Fibroblast of mammary gland (primary cell): ENCODE data around the gene RABGEF1.
A peak's percentile ranks its signal among the peaks of the same experiment; 100 is the strongest.
"Not testable (repeated sequence)": the region's sequence is repeated elsewhere in the genome, so short reads cannot be mapped to it uniquely, and the experiment has no call there.

Source experiments
- DNase-seq: peaks from one replicate; pipeline ENCODE4 v3.0.0-alpha.2; 2010; ENCODE audit warnings: low read depth
- H3K4me3 ChIP-seq: 2 replicates; pipeline ENCODE4 v1.5.1; 2011; ENCODE audit warnings: low read depth, mild to moderate bottlenecking, low read length, moderate library complexity; ENCODE audit not compliant: control insufficient read depth
- TF ChIP-seq, protein P1 (sequence below): conservative IDR thresholded peaks from 2 replicates; pipeline ENCODE4 v1.5.1; 2011; ENCODE audit warnings: low read depth, low read length, inconsistent platforms; ENCODE audit not compliant: control insufficient read depth, insufficient read depth

The RABGEF1 gene

DNA sequence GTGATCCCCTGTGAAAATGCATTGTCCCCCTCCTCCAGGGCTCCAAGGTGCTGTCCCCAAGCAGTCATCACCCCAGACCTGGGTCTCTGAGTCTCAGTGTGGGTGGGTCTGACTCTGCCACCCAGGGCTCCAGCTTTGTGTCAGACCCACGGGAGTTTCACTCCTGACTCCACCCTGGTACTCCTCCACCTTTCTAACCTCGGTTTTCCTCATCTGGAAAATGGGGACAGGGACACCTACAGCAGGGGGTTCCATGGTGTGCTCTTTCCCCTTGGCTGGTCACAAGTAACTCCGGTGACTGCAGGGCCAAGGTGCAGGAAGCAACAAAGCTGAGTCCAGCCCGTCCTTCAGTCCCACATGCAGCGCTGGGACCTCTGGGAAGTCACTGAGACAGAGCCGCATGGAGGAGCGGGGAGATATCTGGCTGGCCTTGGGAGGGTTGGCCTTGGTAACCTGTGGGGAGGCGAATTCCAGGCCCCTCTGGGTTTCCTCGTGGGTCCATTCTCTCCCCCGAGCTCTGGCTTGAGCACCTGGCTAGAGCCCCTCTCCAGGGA lies 41.8 kb upstream of the RABGEF1 start:
- DNase-seq, result no peak
- TF ChIP-seq, protein P1, sequence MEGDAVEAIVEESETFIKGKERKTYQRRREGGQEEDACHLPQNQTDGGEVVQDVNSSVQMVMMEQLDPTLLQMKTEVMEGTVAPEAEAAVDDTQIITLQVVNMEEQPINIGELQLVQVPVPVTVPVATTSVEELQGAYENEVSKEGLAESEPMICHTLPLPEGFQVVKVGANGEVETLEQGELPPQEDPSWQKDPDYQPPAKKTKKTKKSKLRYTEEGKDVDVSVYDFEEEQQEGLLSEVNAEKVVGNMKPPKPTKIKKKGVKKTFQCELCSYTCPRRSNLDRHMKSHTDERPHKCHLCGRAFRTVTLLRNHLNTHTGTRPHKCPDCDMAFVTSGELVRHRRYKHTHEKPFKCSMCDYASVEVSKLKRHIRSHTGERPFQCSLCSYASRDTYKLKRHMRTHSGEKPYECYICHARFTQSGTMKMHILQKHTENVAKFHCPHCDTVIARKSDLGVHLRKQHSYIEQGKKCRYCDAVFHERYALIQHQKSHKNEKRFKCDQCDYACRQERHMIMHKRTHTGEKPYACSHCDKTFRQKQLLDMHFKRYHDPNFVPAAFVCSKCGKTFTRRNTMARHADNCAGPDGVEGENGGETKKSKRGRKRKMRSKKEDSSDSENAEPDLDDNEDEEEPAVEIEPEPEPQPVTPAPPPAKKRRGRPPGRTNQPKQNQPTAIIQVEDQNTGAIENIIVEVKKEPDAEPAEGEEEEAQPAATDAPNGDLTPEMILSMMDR, result no peak
- no peak overlapping the region for H3K4me3 ChIP-seq

DNA sequence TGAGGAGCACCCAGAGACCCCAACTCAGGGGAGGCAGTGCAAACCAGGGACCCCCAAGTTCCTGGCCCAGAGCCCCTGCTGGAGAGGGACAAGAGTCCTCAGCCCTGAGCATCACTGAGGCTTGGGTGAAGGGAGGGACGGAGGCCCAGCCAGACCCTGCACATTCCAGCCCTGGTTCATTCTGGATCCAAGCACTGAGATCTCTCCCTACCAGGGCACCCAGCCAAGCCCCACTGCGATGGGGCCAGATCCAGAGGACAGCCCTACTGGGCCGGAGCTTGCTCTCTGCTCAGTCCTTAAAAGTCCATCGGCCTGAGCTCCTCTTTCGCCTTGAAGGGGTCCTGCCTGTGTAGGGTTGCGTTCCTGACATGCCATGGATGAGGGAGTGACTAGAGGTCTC lies 40.5 kb upstream of the RABGEF1 start:
- TF ChIP-seq, protein P1, result no peak
- no peak overlapping the region for H3K4me3 ChIP-seq
- DNase-seq, result peak; percentile 8

DNA sequence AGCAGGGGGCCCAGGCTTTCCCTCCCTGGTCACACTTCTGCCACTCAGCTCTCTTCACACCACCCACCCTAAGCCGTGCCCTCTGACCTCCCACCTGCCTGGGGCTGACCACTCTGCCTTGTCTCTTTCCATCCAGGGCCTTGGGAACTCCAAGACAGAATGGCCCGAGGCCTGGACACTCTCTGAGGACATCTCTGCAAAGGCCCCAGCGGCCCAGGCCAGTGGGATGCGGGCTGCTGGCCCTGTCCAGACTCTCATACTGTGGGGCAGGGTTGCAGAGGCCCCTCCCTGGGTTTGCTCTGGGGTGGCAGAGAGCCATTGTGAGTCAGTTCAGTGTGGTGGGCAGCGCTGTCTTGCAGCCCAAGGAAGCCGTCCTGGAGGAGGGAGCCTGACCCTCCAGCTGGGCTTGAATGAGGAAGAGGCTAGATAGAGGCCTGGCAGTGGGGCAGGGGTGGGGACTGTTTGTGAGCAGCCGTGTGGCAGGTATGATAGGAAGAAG lies 39.9 kb upstream of the RABGEF1 start:
- TF ChIP-seq, protein P1, result no peak
- no peak overlapping the region for H3K4me3 ChIP-seq
- DNase-seq, result no peak

DNA sequence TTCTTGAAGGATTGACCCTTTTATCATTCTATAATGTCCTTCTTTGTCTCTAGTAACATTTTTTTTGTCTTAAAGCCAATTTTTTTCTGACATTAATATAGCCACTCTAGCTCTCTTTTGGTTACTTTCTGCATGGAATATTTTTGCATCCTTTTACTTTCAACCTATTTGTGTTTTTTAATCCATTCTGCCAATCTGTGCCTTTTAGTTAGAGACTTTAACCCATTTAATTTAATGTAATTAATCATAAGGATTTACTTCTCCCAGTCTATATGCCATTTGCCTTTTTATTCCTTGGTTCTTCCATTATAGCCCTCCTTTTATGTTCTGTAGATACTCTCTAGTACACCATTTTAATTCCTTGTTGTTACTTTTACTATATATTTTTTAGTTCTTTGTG lies 32.7 kb upstream of the RABGEF1 start:
- DNase-seq, result no peak
- H3K4me3 ChIP-seq, result no peak overlapping the region
- TF ChIP-seq, protein P1, result no peak

DNA sequence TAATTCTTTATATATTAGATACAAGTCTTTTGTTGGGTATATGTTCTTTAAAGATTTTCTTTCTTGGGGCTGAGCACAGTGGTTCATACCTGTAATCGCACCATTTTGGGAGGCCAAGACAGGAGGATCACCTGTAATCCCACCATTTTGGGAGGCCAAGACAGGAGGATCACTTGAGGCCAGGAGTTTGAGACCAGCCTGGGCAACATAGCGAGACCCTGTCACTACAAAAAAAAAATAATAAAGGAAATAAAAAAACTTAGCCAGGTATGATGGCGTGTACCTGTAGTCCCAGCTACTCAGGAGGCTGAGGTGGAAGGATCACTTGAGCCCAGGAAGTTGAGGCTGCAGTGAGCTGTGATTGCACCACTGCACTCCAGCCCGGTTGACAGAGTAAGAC lies 29.8 kb upstream of the RABGEF1 start:
- H3K4me3 ChIP-seq, DNase-seq: not testable (repeated sequence)

DNA sequence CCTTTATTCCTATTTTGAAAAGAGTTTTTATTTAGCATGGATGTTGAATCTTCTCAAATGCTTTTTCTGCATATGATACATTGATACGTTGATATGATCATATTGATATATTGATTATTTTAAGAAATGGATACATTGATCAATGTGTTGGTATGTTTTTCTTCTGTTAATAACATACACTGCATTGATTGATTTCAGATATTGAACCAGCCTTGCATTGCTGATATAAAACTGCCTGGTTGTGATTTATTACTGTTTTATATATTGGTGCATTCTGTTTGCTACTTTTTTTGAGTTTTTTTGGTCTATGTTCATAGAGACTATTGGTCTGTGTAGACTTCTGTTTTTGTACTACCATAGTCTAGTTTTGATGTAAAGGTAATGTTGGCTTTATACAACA lies 26.8 kb upstream of the RABGEF1 start:
- DNase-seq, result no peak
- TF ChIP-seq, protein P1, result no peak
- no peak overlapping the region for H3K4me3 ChIP-seq

DNA sequence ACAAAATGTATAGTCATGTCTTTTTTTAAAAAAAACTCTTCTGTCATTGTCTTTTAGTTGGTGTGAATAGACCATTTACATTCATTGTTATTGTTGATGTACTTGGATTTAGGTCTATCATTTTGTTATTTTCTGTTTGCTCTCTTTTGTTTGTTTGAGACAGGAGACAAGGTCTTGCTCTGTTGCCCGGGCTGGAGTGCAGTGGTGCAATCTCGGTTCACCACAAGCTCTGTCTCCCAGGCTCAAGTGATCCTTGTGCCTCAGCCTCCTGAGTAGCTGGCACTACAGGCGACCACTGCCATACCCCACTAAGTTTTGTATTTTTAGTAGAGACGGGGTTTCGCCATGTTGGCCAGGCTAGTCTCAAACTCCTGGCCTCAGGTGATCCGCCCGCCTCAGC lies 23.9 kb upstream of the RABGEF1 start:
- DNase-seq, H3K4me3 ChIP-seq: not testable (repeated sequence)

DNA sequence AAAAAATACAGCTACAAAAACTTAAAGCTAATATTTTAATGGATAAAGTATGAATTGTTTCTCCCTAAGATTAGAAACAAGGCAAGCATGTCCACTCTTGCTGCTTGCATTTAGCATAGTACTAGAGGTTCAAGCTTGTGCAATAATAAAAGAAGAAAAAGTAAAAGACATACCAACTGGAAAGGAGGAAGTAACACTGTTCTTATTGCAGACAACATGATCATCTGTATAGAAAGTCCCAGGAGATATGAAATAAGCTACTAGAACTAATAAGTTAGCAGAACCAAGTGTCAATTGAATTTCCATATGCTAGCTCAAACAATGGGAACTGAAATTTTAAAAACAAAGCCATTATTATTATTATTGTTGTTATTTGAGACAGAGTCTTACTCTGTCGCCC lies 20.0 kb upstream of the RABGEF1 start:
- TF ChIP-seq, protein P1, result no peak
- no peak overlapping the region for H3K4me3 ChIP-seq
- no peak for DNase-seq
